Sigmoid colon (tissue), 4 donors: ENCODE data around the gene SMTNL1.

ENCODE experiments used
- CTCF ChIP-seq, 4 experiments: fragments of 450-650 bp in 3 of 4; fragments of 200-600 bp in 1 of 4; IDR thresholded peaks; one replicate each; pipeline ENCODE4 v1.5.1; 2016 to 2019; ENCODE audit warnings: antibody characterized with exemption in 4 of 4, mild to moderate bottlenecking in 3 of 4, moderate library complexity in 2 of 4
- EP300 ChIP-seq, 4 donors: sonication (generic); formaldehyde crosslinking; IDR thresholded peaks; one replicate each; pipeline ENCODE4 v1.6.1; 2017; ENCODE audit warnings: antibody characterized with exemption in 4 of 4
- POLR2A ChIP-seq, 2 donors: fragments of 450-650 bp; IDR thresholded peaks; one replicate each; pipeline ENCODE4 v1.6.1; 2016; ENCODE audit warnings: antibody characterized with exemption in 2 of 2, mild to moderate bottlenecking in 2 of 2, moderate library complexity in 2 of 2

GRCh38 chr11:57539342-57539741, 1.9 kb downstream of the SMTNL1 start:
- TF ChIP-seq EP300 (IDR thresholded peaks at IDR 0.05) (no peak), CTCF (IDR thresholded peaks at IDR 0.05) (no peak), POLR2A (IDR thresholded peaks at IDR 0.05) (no peak)
